HL-60 (cell line): ENCODE measurements around the gene MDGA2.

Source experiments
- DNase-seq, 2 experiments: peaks; one replicate each; pipeline ENCODE4 v3.0.0-alpha.2; 2010 to 2020; ENCODE audit warnings: low read depth in 1 of 2, low spot score in 1 of 2
- H3K27ac ChIP-seq: fragments of 250-450 bp; sonication (Bioruptor Pico); replicated peaks from 2 replicates; pipeline ENCODE4 v1.5.1; 2020; ENCODE audit warnings: mild to moderate bottlenecking, moderate library complexity
- H3K27me3 ChIP-seq: fragments of 250-450 bp; sonication (Bioruptor Pico); 2 replicates; pipeline ENCODE4 v1.5.1; 2021; ENCODE audit warnings: mild to moderate bottlenecking, moderate library complexity; ENCODE audit not compliant: insufficient read depth, poor library complexity, severe bottlenecking
- H3K4me3 ChIP-seq: replicated peaks from 2 replicates; pipeline ENCODE4 v1.5.1; 2011; ENCODE audit warnings: mild to moderate bottlenecking, control low read depth, low read length; ENCODE audit not compliant: insufficient read depth
- GABPA ChIP-seq: IDR thresholded peaks from 2 replicates; pipeline ENCODE4 v1.6.1; 2012; ENCODE audit warnings: low read depth
- POLR2AphosphoS5 ChIP-seq: IDR thresholded peaks from 2 replicates; pipeline ENCODE4 v1.6.1; 2012; ENCODE audit warnings: low read depth
- SPI1 ChIP-seq: IDR thresholded peaks from 2 replicates; pipeline ENCODE4 v1.6.1; 2012; ENCODE audit warnings: low read depth, mild to moderate bottlenecking, borderline replicate concordance
- TF ChIP-seq, protein P1 (sequence below): IDR thresholded peaks from 2 replicates; pipeline ENCODE4 v1.6.1; 2012; ENCODE audit warnings: low read depth; ENCODE audit not compliant: insufficient replicate concordance
- TF ChIP-seq, protein P2 (sequence below): IDR thresholded peaks from one replicate; pipeline ENCODE4 v1.5.1; 2011; ENCODE audit warnings: low read length, control low read depth, inconsistent platforms; ENCODE audit not compliant: insufficient read depth

Gene MDGA2

DNA sequence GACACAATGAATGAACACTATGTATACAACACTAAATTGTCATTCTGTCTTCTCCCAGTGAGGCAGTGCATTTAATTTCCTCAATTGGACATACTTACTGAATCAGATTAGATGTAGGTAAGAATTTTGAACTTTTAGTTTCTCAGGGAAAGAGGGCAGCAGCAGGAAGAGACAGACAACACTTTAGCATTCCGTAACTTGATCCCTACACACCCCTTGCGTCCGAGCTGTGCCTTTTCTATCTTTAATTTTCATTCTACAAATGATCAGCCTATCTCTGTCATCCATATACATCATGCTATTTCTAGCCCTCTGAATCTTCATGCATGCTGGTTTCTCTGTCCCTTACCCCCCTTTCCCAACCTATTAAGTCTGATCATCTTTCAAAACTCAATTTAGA is 665.8 kb downstream of the MDGA2 start:
- DNase-seq: no peak
- Histone ChIP-seq H3K27me3 (no peaks in the 10 kb centered on the region), H3K4me3 (no peak overlapping the region), H3K27ac (no peak overlapping the region)
- TF ChIP-seq, protein P1, sequence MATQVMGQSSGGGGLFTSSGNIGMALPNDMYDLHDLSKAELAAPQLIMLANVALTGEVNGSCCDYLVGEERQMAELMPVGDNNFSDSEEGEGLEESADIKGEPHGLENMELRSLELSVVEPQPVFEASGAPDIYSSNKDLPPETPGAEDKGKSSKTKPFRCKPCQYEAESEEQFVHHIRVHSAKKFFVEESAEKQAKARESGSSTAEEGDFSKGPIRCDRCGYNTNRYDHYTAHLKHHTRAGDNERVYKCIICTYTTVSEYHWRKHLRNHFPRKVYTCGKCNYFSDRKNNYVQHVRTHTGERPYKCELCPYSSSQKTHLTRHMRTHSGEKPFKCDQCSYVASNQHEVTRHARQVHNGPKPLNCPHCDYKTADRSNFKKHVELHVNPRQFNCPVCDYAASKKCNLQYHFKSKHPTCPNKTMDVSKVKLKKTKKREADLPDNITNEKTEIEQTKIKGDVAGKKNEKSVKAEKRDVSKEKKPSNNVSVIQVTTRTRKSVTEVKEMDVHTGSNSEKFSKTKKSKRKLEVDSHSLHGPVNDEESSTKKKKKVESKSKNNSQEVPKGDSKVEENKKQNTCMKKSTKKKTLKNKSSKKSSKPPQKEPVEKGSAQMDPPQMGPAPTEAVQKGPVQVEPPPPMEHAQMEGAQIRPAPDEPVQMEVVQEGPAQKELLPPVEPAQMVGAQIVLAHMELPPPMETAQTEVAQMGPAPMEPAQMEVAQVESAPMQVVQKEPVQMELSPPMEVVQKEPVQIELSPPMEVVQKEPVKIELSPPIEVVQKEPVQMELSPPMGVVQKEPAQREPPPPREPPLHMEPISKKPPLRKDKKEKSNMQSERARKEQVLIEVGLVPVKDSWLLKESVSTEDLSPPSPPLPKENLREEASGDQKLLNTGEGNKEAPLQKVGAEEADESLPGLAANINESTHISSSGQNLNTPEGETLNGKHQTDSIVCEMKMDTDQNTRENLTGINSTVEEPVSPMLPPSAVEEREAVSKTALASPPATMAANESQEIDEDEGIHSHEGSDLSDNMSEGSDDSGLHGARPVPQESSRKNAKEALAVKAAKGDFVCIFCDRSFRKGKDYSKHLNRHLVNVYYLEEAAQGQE: no peak
- TF ChIP-seq POLR2AphosphoS5: no peak
- TF ChIP-seq, protein P2, sequence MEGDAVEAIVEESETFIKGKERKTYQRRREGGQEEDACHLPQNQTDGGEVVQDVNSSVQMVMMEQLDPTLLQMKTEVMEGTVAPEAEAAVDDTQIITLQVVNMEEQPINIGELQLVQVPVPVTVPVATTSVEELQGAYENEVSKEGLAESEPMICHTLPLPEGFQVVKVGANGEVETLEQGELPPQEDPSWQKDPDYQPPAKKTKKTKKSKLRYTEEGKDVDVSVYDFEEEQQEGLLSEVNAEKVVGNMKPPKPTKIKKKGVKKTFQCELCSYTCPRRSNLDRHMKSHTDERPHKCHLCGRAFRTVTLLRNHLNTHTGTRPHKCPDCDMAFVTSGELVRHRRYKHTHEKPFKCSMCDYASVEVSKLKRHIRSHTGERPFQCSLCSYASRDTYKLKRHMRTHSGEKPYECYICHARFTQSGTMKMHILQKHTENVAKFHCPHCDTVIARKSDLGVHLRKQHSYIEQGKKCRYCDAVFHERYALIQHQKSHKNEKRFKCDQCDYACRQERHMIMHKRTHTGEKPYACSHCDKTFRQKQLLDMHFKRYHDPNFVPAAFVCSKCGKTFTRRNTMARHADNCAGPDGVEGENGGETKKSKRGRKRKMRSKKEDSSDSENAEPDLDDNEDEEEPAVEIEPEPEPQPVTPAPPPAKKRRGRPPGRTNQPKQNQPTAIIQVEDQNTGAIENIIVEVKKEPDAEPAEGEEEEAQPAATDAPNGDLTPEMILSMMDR: no peak
- TF ChIP-seq GABPA: no peak
- TF ChIP-seq SPI1: no peak

DNA sequence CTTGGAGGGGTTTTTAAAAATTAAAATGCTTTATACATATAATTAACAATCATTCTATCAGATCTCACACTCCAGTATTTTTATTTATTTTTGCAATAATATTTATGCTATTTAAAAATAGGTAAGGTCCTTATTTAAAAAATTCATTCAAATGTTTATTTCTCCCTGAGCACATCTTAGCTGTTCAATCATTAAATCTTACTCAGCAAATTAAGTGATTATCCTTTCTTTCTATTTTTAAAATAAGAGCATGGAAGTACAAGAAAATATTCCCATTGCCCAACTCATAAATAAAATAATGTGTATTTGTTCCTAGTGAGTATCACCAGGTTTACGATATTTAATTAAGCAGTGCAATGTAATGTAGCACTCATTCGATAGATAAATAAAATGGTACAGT is 666.7 kb downstream of the MDGA2 start:
- Histone ChIP-seq H3K27me3 (no peaks in the 10 kb centered on the region), H3K4me3 (no peak overlapping the region), H3K27ac (no peak overlapping the region)
- DNase-seq: no peak
- TF ChIP-seq SPI1: no peak
- TF ChIP-seq, protein P1: no peak
- no peak for TF ChIP-seq POLR2AphosphoS5
- TF ChIP-seq, protein P2: no peak
- TF ChIP-seq GABPA: no peak

DNA sequence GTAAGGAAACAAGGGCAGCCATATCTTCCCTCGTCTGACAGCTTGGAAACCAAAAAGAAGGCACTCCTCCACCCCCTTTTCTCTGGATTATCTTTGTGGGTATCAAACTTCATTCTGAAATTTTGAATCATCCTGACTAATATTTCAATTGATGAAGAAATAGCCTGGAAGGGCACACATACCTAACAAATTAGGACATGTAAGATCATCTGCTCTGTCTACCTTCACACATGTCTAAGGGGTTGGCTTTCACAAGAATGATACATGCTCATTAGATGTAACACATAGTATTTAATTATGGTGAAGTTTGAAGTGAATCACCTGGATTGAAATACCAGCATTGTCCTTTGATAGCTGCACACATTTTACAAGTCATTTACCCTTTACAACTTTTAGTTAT is 675.7 kb downstream of the MDGA2 start:
- H3K4me3 ChIP-seq: no peak overlapping the region
- no peak for TF ChIP-seq POLR2AphosphoS5
- TF ChIP-seq GABPA: no peak
- TF ChIP-seq, protein P1: no peak
- TF ChIP-seq, protein P2: no peak
- no peak overlapping the region for H3K27ac ChIP-seq
- no peak for DNase-seq
- H3K27me3 ChIP-seq: no peaks in the 10 kb centered on the region
